Breast epithelium (tissue), 4 donors: ENCODE data around the gene C11orf42. TPM values are rescaled to one million over a fixed set of nuclear protein-coding genes. Genes with fewer than 3 reads are reported as not detected.

ENCODE experiments used
- DNase-seq, 2 donors: peaks; one replicate each; pipeline ENCODE4 v3.0.0-alpha.2; 2019; ENCODE audit warnings: low spot score in 2 of 2
- H3K27ac ChIP-seq, 2 donors: fragments of 200-600 bp; sonication (generic) in 1 of 2; one replicate each; pipeline ENCODE4 v1.5.1; 2016 to 2019; ENCODE audit warnings: mild to moderate bottlenecking in 1 of 2
- H3K27me3 ChIP-seq, 2 donors: fragments of 200-600 bp; sonication (generic) in 1 of 2; one replicate each; pipeline versions ENCODE4 v1.5.1 to v1.6.0; 2017 to 2019; ENCODE audit warnings: control low read depth in 1 of 2, mild to moderate bottlenecking in 1 of 2
- H3K36me3 ChIP-seq: fragments of 200-600 bp; one replicate; pipeline ENCODE4 v1.5.1; 2019
- H3K4me1 ChIP-seq, 2 donors: fragments of 200-600 bp; sonication (generic); one replicate each; pipeline ENCODE4 v1.5.1; 2016 to 2019; ENCODE audit warnings: control low read depth in 1 of 2
- H3K4me3 ChIP-seq, 3 donors: fragments of 200-600 bp; sonication (generic); 1 replicate in 2 of 3; 2 replicates in 1 of 3; pipeline ENCODE4 v1.5.1; 2016 to 2019; ENCODE audit warnings: mild to moderate bottlenecking in 3 of 3, moderate library complexity in 2 of 3
- H3K9me3 ChIP-seq, 2 donors: fragments of 200-600 bp; sonication (generic) in 1 of 2; one replicate each; pipeline ENCODE4 v1.5.1; 2016 to 2019; ENCODE audit warnings: control low read depth in 1 of 2
- POLR2A ChIP-seq: fragments of 450-650 bp; IDR thresholded peaks from one replicate; pipeline ENCODE4 v1.6.1; 2016; ENCODE audit warnings: antibody characterized with exemption, mild to moderate bottlenecking, moderate library complexity
- POLR2AphosphoS5 ChIP-seq, 3 donors: sonication (generic); formaldehyde crosslinking; IDR thresholded peaks; one replicate each; pipeline ENCODE4 v1.6.1; 2017; ENCODE audit warnings: antibody characterized with exemption in 3 of 3
- intact Hi-C: fragments of 100-400 bp; cut with DNase I; formaldehyde crosslinking; loops from one replicate; pipeline ENCODE4 v1.15.1; 2023; ENCODE audit warnings: low total_unique reads
- total RNA-seq, 3 donors: library from RNA; depleted of rRNA; stranded (reverse); fragments of >200 nt; gene quantifications; one replicate each; pipeline ENCODE4 v1.1.0, GENCODE V29; 2016
- TF ChIP-seq, protein P1 (sequence below), 3 donors: fragments of 450-650 bp; IDR thresholded peaks; one replicate each; pipeline ENCODE4 v1.5.1; 2016 to 2017; ENCODE audit warnings: antibody characterized with exemption in 3 of 3, mild to moderate bottlenecking in 3 of 3, moderate library complexity in 3 of 3

The C11orf42 gene
- total RNA-seq, 3 donors from 2014 or later, result not detected

DNA sequence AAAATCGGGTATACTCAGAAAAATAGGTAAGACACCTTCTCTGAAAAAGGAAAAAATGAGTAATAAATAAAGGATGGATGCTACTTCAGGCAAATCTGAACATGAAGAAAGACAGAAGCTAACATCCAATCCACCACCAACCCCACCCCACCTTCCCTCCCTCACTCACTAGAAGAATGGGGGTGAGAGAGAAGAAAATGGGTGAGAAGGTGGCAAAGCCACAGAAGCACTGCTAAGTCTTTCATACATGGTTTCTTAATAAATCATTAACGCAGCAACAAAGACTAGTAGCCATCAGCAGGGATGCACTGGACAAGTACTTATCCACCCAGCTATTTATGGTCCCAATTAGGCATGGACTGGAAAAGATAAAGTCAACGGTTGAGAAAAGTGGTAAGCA is 23.2 kb downstream of the C11orf42 start:
- Histone ChIP-seq H3K9me3 (no peaks in the 10 kb centered on the region), H3K4me1 (no peaks in the 10 kb centered on the region), H3K36me3 (no peaks in the 10 kb centered on the region), H3K4me3 (no peak overlapping the region), H3K27me3 (no peaks in the 10 kb centered on the region), H3K27ac (no peak overlapping the region)
- DNase-seq, result no peak
- TF ChIP-seq POLR2A (no peak), POLR2AphosphoS5 (IDR thresholded peaks at IDR 0.05) (no peak)
- TF ChIP-seq, protein P1, sequence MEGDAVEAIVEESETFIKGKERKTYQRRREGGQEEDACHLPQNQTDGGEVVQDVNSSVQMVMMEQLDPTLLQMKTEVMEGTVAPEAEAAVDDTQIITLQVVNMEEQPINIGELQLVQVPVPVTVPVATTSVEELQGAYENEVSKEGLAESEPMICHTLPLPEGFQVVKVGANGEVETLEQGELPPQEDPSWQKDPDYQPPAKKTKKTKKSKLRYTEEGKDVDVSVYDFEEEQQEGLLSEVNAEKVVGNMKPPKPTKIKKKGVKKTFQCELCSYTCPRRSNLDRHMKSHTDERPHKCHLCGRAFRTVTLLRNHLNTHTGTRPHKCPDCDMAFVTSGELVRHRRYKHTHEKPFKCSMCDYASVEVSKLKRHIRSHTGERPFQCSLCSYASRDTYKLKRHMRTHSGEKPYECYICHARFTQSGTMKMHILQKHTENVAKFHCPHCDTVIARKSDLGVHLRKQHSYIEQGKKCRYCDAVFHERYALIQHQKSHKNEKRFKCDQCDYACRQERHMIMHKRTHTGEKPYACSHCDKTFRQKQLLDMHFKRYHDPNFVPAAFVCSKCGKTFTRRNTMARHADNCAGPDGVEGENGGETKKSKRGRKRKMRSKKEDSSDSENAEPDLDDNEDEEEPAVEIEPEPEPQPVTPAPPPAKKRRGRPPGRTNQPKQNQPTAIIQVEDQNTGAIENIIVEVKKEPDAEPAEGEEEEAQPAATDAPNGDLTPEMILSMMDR (IDR thresholded peaks at IDR 0.05), result no peak
- intact Hi-C loops, result no loop called here

DNA sequence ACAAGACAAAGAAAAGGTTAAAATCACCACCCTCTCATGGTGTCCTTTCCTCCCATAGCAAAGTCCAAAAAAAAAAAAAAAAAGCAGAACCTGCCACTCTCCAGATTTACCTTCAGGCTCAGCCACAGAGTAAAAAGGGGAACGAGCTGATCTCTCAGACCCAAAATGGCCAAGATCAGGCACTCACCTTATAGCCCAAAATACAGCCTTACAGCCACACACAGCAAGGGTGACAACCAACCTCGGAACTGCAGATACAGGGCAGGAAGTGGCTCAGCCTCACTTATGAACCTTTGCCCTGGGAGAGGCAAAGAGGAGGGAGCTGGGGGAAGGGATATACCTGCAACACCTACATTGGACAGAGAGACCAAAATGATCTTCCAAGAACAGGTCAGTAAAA is 24.6 kb downstream of the C11orf42 start:
- Histone ChIP-seq H3K36me3 (no peaks in the 10 kb centered on the region), H3K27me3 (no peaks in the 10 kb centered on the region), H3K4me3 (no peak overlapping the region), H3K4me1 (no peaks in the 10 kb centered on the region), H3K9me3 (no peaks in the 10 kb centered on the region), H3K27ac (no peak overlapping the region)
- intact Hi-C loops, result no loop called here
- no peak for DNase-seq
- TF ChIP-seq POLR2AphosphoS5 (IDR thresholded peaks at IDR 0.05), result no peak
- TF ChIP-seq, protein P1 (IDR thresholded peaks at IDR 0.05), result no peak
- TF ChIP-seq POLR2A, result no peak

DNA sequence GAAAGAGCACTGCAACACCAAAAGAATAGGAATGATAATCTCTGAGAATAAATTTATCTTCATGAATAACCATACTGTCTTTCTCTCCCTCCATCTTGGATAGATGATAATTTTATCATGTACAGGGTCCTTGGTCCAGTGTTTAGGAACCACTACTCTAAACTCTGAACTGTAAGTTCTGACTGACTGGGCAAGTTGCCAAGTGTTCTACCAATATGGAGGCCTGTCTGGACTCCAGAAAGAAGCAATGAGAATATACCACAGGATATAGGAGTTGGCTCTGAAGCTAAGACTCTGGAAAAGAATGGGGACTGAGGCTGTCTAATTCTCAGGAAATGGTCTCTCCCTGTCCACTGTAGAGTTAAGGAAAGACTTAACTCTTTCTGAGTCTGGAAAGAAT is 27.5 kb downstream of the C11orf42 start:
- intact Hi-C loops, result no loop called here
- no peak for DNase-seq
- H3K4me3 ChIP-seq, result no peak overlapping the region
- TF ChIP-seq POLR2A (no peak), POLR2AphosphoS5 (IDR thresholded peaks at IDR 0.05) (no peak)
- TF ChIP-seq, protein P1 (IDR thresholded peaks at IDR 0.05), result no peak
- H3K27ac ChIP-seq, result no peak overlapping the region
- H3K36me3 ChIP-seq, result no peaks in the 10 kb centered on the region
- no peaks in the 10 kb centered on the region for H3K9me3 ChIP-seq
- H3K27me3 ChIP-seq, result no peaks in the 10 kb centered on the region
- no peaks in the 10 kb centered on the region for H3K4me1 ChIP-seq

DNA sequence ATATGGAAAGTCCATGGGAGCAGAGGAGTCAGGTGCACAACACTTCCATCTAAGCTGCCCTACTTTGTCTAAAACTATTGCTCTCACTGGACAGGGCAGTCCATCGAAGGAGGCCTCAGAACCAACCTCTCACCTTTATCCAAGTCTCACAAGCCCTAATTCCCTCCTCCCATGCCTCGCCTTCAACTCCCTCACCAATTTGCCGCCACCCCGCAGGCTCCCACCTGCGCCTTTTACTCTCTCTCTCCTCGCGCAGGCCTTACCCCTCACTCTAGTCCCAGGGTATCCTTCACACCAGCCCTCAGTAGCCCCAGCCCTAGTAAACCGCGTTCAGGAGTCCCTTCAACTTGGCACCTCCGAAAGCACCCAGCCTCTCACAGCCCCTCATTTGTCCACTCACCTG is 28.6 kb downstream of the C11orf42 start:
- no peaks in the 10 kb centered on the region for H3K36me3 ChIP-seq
- DNase-seq, result no peak
- H3K4me3 ChIP-seq, result peak overlapping the region; percentile 76 to 80 (median 79)
- intact Hi-C loops, result no loop called here
- peak overlapping the region; percentile 90 to 93 for H3K27ac ChIP-seq
- H3K9me3 ChIP-seq, result no peaks in the 10 kb centered on the region
- no peaks in the 10 kb centered on the region for H3K27me3 ChIP-seq
- TF ChIP-seq POLR2AphosphoS5 (IDR thresholded peaks at IDR 0.05), result no peak
- TF ChIP-seq POLR2A, result no peak
- TF ChIP-seq, protein P1 (IDR thresholded peaks at IDR 0.05), result no peak
- no peaks in the 10 kb centered on the region for H3K4me1 ChIP-seq

DNA sequence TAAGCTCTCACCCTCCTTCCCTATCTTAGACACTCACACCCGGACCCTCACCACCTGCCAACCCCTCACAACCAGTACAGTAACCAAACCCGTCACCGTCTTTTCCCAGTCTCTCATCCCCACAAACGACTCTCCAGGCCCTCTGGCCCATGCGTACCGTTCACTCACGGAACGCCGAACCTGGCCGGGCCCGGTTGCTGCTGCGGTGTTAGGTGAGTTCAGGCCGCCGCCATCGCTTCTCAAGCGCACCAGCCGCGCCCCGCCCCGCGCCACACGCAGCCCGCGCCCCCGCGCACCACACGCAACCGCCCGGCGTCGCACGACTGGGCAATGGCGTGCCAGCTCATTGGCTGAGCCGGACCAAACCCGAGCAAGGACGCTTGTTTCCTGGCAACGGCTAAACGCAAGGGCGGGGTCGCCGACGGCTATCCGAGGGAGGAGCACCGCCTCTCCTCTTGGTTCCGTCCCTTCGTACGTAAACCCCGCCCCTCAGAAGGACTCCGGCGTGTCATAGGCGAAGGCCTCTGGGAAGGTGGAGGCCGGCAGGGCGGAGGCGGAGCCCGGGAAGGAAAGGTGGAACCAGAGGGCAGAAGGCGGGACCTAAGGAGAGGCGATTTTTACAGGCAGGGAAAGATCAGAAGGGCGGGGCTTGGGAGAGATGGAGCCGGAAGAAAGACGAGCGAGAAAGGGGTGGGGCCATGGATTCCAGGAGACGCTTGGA is 29.2 kb downstream of the C11orf42 start, which contains the start of gene FHIP1B:
Gene FHIP1B (minus strand): TSS at position 250 of the 721 bp plus-strand sequence. CDS start 10,120 bp downstream, outside the sequence.
- Histone ChIP-seq H3K4me3 (peak within 1 kb of the TSS; percentile 76 to 80 (median 79)), H3K36me3 (no peaks in the 10 kb centered on the region), H3K9me3 (no peaks in the 10 kb centered on the region), H3K27me3 (no peaks in the 10 kb centered on the region), H3K4me1 (no peaks in the 10 kb centered on the region), H3K27ac (peak within 1 kb of the TSS; percentile 90 to 93)
- TF ChIP-seq POLR2A (peak; percentile 30), POLR2AphosphoS5 (IDR thresholded peaks at IDR 0.05) (peak; percentile 73 to 89 (median 76))
- TF ChIP-seq, protein P1 (IDR thresholded peaks at IDR 0.05), result no peak
- DNase-seq, result peak; percentile 100
- intact Hi-C loops, result no loop called here
